ENCODE measurements around the gene ALAS1. TPM values are rescaled to one million over a fixed set of nuclear protein-coding genes. Genes with fewer than 3 reads are reported as not detected.

The ALAS1 gene
- total RNA-seq, 1 experiment from 2014 or later, result 69.5 TPM

- CTCF ChIA-PET, result no interaction called here
- Histone ChIP-seq H3K9ac (ENCODE audit: low read length) (no peak overlapping the region), H3F3A (ENCODE audit: low read length, unreplicated experiment) (no peaks in the 10 kb centered on the region), H3K9me3 (ENCODE audit: low read length) (no peaks in the 10 kb centered on the region), H3K27me3 (ENCODE audit: low read length) (no peaks in the 10 kb centered on the region), H3K27ac (ENCODE audit: low read length) (no peak overlapping the region), H4K20me1 (ENCODE audit: low read length) (no peaks in the 10 kb centered on the region), H3K9me2 (replicated peaks; ENCODE audit: low read length) (no peaks in the 10 kb centered on the region), H3K79me2 (ENCODE audit: low read length) (0 out of 2 replicates have a peak, but pooled peaks cover 9% of the 10 kb centered on the region), H3K36me3 (ENCODE audit: low read depth, low read length) (peaks cover 33% of the 10 kb centered on the region), H3K4me1 (ENCODE audit: insufficient read depth, low read length) (no peaks in the 10 kb centered on the region), H3K4me2 (ENCODE audit: low read length) (no peak overlapping the region), H3K4me3 (ENCODE audit: low read length) (no peak overlapping the region), H2AFZ (ENCODE audit: low read length) (no peak overlapping the region)
- no TSS peak for BruUV-seq (replicated peaks)
- POLR2A ChIA-PET (ENCODE audit: unreplicated experiment), result no interaction called here
- no peak for TF ChIP-seq EZH2 (IDR thresholded peaks at IDR 0.05; ENCODE audit: low read length, unreplicated experiment)
- no peak for TF ChIP-seq CTCF (conservative IDR thresholded peaks at IDR 0.05; ENCODE audit: low read depth, low read length)
- no peak for TF ChIP-seq EZH2phosphoT487 (IDR thresholded peaks at IDR 0.05; ENCODE audit: borderline replicate concordance, low read length)
- no peak for ATAC-seq
- DNase-seq, result no peak
- intact Hi-C loops (cut with micrococcal nuclease), result no loop called here
These were observed 31.7 kb downstream of the ALAS1 start for GRCh38 chr3:52229656-52230055.

GRCh38 chr3:52230461-52230860 lies 32.5 kb downstream of the ALAS1 start:
- no peaks in the 10 kb centered on the region for H3F3A ChIP-seq (ENCODE audit: low read length, unreplicated experiment)
- intact Hi-C loops (cut with micrococcal nuclease), result no loop called here
- DNase-seq (no peak), ATAC-seq (no peak)
- no peaks in the 10 kb centered on the region; the same call in 1 of the 2 replicates for H3K4me1 ChIP-seq (ENCODE audit: insufficient read depth, low read length)
- H3K36me3 ChIP-seq (ENCODE audit: low read depth, low read length), result peaks cover 37% of the 10 kb centered on the region
- no peaks in the 10 kb centered on the region for H3K27me3 ChIP-seq (ENCODE audit: low read length)
- no peak overlapping the region for H3K27ac ChIP-seq (ENCODE audit: low read length)
- H3K9me2 ChIP-seq (replicated peaks; ENCODE audit: low read length), result no peaks in the 10 kb centered on the region
- no peaks in the 10 kb centered on the region for H3K9me3 ChIP-seq (ENCODE audit: low read length)
- POLR2A ChIA-PET (ENCODE audit: unreplicated experiment), result no interaction called here
- no peaks in the 10 kb centered on the region for H4K20me1 ChIP-seq (ENCODE audit: low read length)
- H3K4me3 ChIP-seq (ENCODE audit: low read length), result no peak overlapping the region
- H3K79me2 ChIP-seq (ENCODE audit: low read length), result peaks cover 17% of the 10 kb centered on the region
- no peak overlapping the region for H3K4me2 ChIP-seq (ENCODE audit: low read length)
- H2AFZ ChIP-seq (ENCODE audit: low read length), result no peak overlapping the region
- no TSS peak for BruUV-seq (replicated peaks)
- CTCF ChIA-PET, result no interaction called here
- H3K9ac ChIP-seq (ENCODE audit: low read length), result no peak overlapping the region
- TF ChIP-seq EZH2phosphoT487 (IDR thresholded peaks at IDR 0.05; ENCODE audit: borderline replicate concordance, low read length) (no peak), EZH2 (IDR thresholded peaks at IDR 0.05; ENCODE audit: low read length, unreplicated experiment) (no peak), CTCF (conservative IDR thresholded peaks at IDR 0.05; ENCODE audit: low read depth, low read length) (no peak)

- Histone ChIP-seq H3K79me2 (ENCODE audit: low read length) (peaks cover 22% of the 10 kb centered on the region), H4K20me1 (ENCODE audit: low read length) (no peaks in the 10 kb centered on the region), H3K4me1 (ENCODE audit: insufficient read depth, low read length) (no peaks in the 10 kb centered on the region; the same call in 1 of the 2 replicates), H2AFZ (ENCODE audit: low read length) (no peak overlapping the region), H3K9me3 (ENCODE audit: low read length) (no peaks in the 10 kb centered on the region), H3K27ac (ENCODE audit: low read length) (no peak overlapping the region), H3F3A (ENCODE audit: low read length, unreplicated experiment) (no peaks in the 10 kb centered on the region), H3K9ac (ENCODE audit: low read length) (no peak overlapping the region), H3K27me3 (ENCODE audit: low read length) (no peaks in the 10 kb centered on the region), H3K36me3 (ENCODE audit: low read depth, low read length) (peaks cover 37% of the 10 kb centered on the region), H3K4me3 (ENCODE audit: low read length) (no peak overlapping the region), H3K4me2 (ENCODE audit: low read length) (no peak overlapping the region), H3K9me2 (replicated peaks; ENCODE audit: low read length) (no peaks in the 10 kb centered on the region)
- no TSS peak for BruUV-seq (replicated peaks)
- intact Hi-C loops (cut with micrococcal nuclease), result no loop called here
- ATAC-seq (no peak), DNase-seq (no peak)
- CTCF ChIA-PET, result interaction anchor here (1.0 to 1.1 kb wide), 2 partner anchors 12 to 103 kb away, joined by 3 read pairs; no protein-coding TSS in a partner anchor
- POLR2A ChIA-PET (ENCODE audit: unreplicated experiment), result no interaction called here
- TF ChIP-seq CTCF (conservative IDR thresholded peaks at IDR 0.05; ENCODE audit: low read depth, low read length), result no peak
- TF ChIP-seq EZH2 (IDR thresholded peaks at IDR 0.05; ENCODE audit: low read length, unreplicated experiment), result no peak
- no peak for TF ChIP-seq EZH2phosphoT487 (IDR thresholded peaks at IDR 0.05; ENCODE audit: borderline replicate concordance, low read length)
These were observed 33.0 kb downstream of the ALAS1 start for GRCh38 chr3:52230889-52231499.

Data from PC-3 (cell line).